Kidney tubule cell (primary cell): ENCODE results near the gene MAP2.
A peak's percentile ranks its signal among the peaks of the same experiment; 100 is the strongest.

Source experiments
- DNase-seq: peaks from one replicate; pipeline ENCODE4 v3.0.0-alpha.2; 2018; ENCODE audit warnings: low spot score

The MAP2 gene

DNA sequence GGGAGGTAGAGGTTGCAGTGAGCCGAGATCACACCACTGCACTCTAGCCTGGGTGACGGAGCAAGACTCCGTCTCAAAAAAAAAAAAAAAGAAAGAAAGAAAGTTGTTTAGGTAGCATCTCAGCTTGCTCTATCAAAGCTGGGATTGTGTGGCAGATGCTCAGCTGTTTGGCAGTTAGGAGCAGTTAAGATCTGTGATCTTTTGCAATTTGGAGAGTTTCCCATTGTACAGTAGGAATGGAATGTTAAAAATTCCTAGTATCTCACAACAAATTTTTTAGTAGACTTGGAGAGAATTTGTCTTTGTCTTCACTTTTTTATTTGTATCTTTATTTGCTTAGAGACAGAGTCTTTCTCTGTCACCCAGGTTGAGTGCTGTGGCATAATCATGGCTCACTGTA lies 224.9 kb downstream of the MAP2 start:
- DNase-seq, result no peak

DNA sequence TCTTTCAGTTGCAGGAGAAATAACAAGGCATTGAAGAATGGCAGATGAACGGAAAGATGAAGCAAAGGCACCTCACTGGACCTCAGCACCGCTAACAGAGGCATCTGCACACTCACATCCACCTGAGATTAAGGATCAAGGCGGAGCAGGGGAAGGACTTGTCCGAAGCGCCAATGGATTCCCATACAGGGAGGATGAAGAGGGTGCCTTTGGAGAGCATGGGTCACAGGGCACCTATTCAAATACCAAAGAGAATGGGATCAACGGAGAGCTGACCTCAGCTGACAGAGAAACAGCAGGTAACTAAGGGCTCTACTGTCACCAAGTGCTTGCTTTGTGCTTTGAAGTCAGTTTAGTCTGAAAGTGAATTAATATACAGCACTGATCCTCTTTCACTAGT lies 229.3 kb downstream of the MAP2 start:
- DNase-seq, result no peak

DNA sequence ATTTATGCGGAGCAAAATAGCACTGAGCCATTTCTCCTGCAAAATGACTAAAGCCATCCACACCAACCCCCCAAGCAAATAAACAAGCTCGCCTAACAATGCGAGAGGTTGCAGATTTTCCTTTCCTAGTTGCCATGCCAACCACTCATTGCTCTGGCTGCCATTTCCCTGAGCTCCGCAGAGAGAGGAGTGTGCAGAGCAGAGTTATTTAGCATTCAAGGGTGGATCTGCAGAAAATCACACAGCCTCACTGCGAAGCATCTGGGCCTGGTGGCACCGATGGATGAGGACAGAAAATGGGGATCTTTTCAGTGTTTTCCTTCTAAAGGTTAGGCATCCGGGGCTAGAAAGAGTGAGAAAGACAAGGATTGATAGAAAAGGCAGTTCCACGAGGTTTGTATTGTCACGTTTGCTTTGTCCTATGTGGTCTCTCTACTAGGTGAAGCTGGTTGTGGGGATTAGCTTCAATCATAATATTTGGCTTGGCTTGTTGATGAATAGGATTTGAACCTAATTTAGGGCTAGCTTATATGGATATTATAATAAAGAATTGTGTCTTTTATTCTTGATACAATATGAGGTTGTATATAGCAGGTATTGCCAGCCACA lies 237.5 kb downstream of the MAP2 start:
- DNase-seq, result no peak

DNA sequence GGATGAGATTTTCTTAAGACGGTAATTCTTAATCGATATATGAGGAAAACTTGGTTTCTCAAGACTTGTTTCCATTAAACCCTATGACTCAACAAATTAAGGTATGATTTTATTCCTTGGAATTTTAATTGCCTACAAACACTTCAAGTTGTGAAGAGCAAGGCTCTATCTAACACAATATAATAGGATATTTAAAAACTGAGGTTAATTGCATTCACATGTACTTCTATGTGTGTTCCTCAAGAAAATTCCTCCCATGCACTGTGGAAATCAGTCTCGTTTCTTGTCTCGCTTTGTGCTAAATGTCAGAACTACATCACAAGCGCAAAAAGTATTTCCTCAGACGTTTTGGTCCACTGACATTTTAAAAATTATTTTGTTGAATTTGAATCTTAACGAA lies 238.2 kb downstream of the MAP2 start:
- no peak for DNase-seq

DNA sequence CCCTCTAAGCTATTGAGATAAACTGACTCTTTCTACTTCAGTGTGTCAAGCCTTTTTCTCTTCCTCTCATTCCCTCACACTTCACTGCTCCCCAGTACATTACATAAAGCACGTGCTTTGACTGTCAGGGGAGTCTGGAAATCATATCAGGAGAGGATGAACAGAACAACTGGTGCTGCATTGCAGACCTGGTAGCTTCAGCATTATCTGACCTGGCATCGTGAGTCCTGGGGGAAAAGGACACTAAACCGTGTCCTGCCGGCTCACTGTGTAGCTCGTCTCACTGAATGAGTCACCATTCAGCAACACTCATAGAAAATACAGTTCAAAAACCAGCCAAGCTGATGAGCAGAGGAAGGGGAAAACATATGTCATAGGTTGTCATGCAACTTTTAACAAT lies 239.3 kb downstream of the MAP2 start:
- DNase-seq, result peak; percentile 48

DNA sequence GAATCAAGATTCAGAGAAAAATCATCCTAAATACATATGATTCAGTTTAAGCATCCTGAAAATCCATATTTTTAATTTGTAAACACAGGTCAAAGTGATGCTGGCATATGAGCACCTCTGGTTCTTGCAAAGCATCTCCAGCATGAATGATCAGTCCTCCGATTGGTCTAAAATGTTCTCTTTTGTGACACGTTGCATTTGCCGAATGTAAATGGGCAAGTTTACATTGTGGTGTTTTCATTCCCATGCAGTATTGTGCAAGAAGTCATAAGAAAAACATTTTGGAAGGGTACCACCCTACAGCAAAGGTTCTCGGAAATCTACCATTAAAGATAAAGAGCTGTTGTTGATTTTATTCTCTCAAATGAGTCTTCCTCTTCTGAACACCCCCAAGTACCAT lies 239.8 kb downstream of the MAP2 start:
- DNase-seq, result no peak

DNA sequence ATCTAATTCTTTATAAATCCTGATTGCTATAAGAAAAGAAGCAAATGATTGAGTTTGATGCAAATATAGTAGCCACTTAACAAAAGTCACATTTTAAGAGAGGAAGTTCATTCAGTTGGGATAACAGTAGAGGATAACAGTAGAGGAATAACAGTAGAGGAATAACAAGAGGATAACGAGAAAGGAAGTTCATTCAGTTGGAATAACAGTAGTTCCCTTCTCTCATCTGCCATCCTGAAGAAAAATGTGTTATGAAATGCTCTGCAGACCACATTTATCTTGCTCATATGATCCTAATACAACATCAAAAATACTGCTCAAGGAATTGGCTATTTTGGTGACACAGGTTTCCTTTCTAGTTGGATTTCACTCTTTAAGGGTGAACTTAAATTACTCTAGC lies 242.4 kb downstream of the MAP2 start:
- DNase-seq, result no peak

DNA sequence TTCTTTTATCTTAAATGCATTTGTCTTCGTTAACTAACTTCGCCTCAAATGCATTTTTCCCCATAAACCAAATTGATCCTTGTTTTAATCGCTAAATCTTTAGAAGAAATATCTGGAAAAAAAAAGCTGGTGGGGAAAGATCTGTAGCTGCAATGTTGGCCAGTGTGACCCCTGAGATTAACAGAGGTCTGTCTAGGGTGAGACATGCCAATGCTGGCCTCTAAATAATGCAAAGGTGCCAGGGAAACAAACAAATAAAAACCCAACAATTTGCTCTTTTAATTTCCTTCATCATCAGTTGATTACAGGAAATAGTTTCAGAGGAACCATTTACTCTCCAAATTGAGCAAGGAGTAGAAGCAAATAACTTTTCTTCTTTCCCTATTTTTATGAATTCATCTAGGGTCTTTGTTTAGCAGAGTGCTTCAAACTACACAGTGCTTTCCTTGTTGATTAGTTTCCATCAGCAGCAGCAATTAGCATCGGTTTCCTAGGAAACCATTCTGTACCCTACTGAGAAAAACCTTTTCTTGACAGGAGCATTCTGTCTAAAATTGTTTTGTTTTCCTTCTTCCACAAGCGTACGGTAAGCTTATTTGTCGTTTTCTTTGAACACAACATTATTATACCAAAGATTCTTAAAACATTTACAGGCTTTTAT lies 247.3 kb downstream of the MAP2 start:
- no peak for DNase-seq

DNA sequence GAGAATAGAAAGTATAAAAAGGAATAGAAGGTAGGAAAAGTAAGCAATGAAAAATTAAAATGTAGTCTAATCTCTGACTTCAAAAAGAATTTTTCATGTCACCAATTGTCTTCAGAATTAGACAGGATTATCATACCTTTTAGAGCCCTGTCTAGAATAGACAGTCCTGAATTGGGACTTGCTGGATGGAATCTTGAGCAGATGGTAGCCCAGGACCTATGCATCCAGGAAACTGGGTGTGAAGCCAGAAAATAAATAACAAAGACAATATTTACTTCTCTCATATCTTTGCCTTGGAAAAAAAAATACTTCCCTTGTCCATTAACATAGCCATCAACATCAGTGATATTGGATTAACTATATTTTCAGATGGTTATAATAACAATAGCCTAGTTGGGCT lies 250.0 kb downstream of the MAP2 start:
- no peak for DNase-seq

DNA sequence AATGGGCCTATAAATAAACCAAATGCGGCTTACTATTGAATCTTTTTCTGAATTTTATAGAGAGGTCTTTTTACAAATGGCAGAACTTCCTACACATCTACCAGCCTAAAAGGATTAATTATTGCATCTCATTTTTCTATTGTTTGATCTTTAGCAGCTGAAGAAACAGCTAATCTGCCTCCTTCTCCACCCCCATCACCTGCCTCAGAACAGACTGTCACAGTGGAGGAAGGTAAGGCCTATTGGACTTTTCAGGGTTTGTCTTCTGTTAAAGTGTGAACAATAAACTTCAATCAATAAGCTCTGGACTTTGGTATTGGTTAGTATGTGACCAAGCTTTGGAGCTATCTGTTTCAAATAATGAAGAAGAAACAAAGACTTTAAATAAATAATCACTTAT lies 256.7 kb downstream of the MAP2 start:
- DNase-seq, result no peak

DNA sequence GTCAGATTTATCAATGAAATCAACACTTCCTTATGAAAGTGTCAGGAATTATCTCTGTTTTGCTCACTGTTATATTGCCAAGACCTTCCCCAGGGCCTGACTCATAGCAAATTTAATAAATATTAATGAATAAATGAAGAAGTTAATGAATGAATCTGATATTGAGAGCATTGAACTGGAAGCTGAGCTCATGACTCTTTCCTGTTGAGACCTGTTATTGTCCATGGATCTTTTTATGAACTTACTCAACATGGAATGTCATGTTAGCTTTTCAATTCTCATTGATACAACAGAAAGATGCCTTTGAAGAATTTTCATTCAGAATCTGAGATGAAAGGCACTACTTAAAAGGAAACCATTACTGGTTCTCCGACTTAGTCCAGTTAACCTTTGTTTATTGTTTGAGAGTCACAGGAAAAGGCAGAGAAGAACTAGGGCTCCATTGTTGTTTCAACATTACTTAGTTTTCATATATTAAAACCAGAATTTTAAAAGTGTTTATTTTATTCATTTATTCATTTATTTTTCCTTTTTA lies 257.4 kb downstream of the MAP2 start:
- DNase-seq, result no peak

DNA sequence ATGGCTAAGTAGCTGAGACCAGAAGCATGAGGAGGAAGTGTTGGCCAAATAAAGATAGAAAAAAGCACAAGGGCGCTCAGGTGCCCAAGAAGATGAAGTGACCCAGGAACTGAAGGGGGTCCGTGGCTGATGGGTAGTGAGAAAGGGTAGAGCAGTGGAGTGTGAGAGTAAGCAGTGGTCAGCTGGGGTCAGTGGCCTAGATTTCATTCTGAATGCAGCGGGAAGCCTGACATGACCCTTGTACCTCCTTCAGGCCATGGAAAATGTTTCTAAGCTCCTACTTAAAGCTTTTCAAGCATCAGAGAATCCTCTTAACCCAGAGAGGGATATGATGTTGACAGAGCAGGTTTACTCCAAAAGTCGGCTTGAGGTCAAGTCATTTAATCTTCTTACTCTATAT lies 258.8 kb downstream of the MAP2 start:
- no peak for DNase-seq

DNA sequence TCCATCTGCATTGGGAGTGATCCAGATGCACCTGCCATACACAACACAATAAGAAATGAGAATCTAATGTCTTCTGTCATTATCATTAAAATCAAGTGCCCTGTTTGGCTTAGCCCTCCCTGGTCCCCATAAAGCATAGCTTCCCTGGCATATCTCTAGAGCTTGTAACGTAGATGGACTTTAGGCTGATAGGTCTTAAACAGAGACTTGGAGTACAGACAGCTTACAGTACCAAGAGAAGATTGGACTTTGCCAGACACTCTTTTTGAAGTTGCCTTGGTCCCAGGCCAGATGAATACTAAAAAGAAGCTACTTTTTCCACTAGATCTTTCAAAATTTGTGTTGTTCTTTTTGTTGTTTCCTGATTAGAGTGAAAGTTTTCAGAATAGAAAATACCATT lies 261.5 kb downstream of the MAP2 start:
- no peak for DNase-seq

DNA sequence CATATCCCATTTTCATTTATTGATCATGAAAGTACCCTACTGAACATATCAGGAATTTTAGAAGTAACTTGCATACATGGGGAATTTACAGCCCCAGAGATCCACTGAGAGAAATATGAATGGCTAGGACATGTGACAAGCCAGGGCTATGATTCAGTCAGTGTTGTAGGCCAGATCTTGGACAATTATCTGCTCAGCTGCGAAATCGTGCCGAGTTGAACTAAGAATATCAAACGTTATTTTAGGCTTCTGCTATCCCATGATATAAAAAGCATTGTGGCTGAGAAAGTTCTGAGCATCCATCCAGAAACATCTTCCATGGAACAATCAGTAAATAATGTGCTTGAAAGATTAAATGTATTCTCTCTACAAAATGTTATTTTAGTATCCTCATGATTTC lies 262.1 kb downstream of the MAP2 start:
- no peak for DNase-seq

DNA sequence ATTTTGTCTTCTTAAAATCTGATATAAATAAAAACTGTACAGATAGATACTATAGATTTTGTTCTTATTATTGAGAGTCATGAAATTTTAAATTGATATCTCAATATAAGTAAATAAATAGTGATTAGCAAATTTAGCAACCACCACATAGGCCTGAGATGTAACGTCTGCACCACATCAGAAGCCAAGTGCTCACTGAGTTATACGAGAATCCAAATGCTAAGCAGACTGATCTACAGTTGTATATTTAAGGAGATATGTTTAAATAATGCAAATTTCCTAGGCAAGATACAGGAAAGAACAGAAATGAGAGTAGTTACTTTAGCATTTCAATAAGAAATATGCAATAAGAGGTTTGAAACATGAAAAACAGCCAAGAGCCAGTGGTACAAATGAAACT lies 262.6 kb downstream of the MAP2 start:
- DNase-seq, result no peak

DNA sequence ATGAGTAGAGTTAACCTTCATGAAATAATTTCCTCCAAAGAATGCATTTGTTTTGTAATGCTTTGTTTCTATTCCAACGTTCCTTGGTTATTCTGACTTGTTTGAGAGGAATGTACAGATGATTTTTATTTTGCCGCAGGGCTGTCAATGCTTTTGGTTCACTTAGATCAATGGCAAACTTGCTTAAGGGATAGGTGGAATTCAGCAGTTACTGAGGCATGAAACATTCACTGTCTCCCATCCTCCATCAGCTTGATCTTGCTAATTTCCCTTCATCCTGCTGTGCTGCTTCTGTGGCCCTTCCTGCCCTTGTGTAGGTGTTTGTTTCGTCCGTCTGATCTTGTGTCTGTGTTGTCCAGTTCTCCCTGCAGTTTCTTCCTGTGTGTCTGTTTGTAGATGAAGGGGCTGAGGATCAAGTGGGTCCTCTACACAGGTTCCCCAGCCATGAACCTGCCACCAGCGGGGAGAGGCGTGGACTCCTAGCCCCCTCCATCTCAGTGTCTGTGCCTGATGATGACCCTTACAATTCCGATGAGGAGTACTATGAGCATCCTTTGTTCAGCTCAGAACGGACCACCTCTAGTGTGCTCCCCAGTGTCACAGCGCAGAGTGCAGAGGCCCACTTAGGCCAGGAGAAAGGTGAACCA lies 263.6 kb downstream of the MAP2 start:
- DNase-seq, result peak; percentile 1

DNA sequence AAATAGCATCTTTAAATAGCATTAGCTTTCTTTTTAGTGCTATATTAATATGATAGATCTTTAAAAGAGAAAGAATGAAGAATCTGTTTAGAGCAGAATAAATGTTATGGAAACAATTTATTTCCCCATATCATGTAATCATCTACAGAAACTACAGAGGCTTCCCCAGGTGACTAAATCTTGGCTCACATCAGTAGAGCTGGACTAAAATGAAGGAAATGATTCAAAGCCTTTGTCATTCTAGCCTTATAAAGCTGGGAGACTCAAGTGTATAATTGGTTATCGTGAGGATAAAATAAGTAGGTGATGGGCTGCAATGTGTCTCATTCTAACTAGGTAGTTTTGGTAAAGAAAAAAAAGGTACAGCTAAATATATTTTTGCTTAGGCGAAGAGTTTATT lies 264.5 kb downstream of the MAP2 start:
- DNase-seq, result peak; percentile 55

DNA sequence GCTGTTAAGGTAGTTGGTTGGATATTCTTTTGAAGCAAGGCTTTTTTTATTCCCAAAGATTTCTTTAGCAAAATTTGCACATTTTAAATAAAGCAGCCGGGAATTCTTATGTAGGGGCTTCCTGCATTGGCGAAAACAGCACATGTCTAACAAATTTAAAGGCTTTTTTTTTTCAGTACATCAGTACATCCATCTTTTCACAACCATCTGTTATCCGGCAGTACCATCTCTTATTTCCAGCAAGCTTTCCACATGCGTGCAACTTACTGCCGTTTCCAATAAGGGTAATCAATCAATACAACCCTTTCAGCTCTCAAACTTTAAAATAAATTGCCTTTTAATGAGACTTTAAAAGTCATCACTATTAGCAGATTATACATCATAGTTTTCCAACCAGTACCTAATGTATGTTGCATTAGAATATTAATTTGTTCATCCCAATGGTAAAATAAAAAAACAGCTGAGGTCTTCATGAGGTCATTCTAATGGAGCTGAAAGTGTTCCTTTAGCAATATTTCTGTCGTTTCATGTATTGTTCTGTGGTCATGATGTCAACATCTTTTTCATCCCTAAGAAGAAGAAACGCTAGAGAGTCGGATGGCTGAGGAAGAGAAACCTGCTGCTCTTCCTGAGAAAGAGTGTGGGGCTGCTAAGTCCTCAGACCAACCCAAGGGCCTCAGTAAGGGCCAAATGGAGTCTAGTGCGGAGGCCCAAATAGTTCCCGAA lies 266.3 kb downstream of the MAP2 start:
- no peak for DNase-seq

DNA sequence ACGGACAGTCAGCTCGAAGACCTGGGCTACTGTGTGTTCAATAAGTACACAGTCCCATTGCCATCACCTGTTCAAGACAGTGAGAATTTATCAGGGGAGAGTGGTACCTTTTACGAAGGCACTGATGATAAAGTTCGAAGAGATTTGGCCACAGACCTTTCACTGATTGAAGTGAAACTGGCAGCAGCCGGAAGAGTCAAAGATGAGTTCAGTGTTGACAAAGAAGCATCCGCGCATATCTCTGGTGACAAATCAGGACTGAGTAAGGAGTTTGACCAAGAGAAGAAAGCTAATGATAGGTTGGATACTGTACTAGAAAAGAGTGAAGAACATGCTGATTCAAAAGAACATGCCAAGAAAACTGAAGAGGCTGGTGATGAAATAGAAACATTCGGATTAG lies 270.9 kb downstream of the MAP2 start:
- DNase-seq, result no peak

DNA sequence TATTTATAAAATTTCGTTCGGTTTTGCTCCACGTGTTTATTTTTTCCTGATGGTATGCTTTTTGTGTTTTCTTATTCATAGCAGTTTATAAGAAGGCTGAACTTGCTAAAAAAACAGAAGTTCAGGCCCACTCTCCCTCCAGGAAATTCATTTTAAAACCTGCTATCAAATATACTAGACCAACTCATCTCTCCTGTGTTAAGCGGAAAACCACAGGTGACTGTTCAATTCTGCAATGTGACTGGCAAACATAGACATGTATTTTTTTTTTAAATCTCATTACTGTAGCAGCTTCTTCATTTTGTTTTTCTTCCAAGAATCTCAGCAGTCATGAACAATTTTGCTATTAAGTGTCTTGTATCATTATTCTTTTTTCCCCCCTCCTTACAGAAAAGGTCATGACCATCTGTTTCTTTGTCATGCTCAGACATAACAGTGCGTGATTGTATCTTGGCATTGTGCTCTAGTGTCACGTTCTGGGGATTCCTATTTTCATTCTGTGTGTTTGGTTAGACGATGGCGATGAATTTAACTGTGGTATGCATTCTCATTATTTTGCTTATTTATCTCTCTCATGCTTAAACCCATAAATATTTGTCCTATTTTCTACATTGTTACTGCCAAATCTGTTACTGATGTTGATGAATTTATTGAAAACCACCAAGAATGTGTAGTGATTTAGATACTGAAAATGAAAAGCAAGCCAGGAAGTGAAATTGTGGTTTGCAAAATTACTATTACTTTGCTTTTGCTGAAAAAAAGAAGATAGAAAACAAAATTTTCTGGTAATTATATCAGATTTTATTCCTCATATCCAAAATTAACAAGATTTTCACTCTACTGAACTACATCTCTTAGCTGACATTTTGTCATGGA lies 273.2 kb downstream of the MAP2 start:
- DNase-seq, result no peak

DNA sequence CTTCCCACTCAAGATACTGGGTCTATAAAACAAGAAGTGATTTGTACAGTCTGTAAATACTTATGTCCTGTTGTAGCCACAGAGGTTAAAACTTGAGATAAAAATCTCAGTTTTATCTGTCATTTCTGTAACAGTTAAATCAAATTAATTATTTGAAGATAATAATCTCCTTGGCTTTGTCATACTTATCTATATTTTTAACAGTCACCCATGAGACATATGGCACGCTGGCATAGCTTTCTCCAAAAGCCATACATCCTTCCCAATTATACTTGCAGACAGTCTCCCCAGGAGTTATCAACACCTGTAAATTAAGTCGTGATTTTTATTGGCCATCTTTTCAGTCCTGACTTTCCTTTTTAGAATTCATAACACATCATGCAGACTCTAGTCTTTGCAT lies 278.9 kb downstream of the MAP2 start:
- no peak for DNase-seq

DNA sequence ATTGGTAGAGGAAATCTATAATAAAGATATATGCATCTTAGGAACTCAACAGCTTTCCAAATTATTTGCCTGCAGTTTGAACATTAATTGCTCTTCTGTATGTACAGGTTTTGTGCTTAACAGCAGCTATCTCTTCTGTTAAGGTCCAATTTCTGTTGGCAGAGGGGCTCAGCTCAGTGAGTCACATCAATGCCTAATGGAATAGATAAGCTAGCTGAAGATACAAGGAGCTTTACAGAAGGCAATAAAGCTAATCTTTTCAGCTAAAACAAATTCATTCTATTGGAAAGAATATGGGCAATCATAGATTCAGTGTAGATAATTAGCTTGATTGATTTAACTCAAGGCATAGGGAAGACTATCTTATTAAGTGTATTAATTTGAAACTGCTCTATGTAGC lies 289.4 kb downstream of the MAP2 start:
- DNase-seq, result no peak
